HG03135 (cell line): ENCODE measurements around the gene CHST12.

Source experiments
- ATAC-seq: cut with Tn5 transposase; IDR thresholded peaks from one replicate; pipeline ENCODE4 v1.9.1; 2021; ENCODE audit warnings: mild to moderate bottlenecking, moderate library complexity; ENCODE audit not compliant: unreplicated experiment

The CHST12 gene

GRCh38 chr7:2433713-2434550, 30.5 kb downstream of the CHST12 start:
- ATAC-seq, result no peak

- ATAC-seq, result no peak
Measured at GRCh38 chr7:2435146-2435545, 31.7 kb downstream of the CHST12 start.

- ATAC-seq, result no peak
Measured at GRCh38 chr7:2436341-2437104, 33.1 kb downstream of the CHST12 start.

GRCh38 chr7:2437136-2437535, 33.7 kb downstream of the CHST12 start:
- ATAC-seq, result no peak

GRCh38 chr7:2437537-2438148, 34.2 kb downstream of the CHST12 start:
- no peak for ATAC-seq

GRCh38 chr7:2438186-2438585, 34.8 kb downstream of the CHST12 start:
- no peak for ATAC-seq

- no peak for ATAC-seq
Measured at GRCh38 chr7:2438775-2439174, 35.4 kb downstream of the CHST12 start.

- ATAC-seq, result no peak
Measured at GRCh38 chr7:2440608-2441245, 37.3 kb downstream of the CHST12 start.

GRCh38 chr7:2441430-2442058, 38.1 kb downstream of the CHST12 start:
- ATAC-seq, result no peak

- no peak for ATAC-seq
Measured at GRCh38 chr7:2443491-2443890, 40.1 kb downstream of the CHST12 start.

GRCh38 chr7:2444476-2444875, 41.1 kb downstream of the CHST12 start:
- no peak for ATAC-seq

GRCh38 chr7:2445047-2445446, 41.6 kb downstream of the CHST12 start:
- no peak for ATAC-seq

GRCh38 chr7:2445898-2446555, 42.6 kb downstream of the CHST12 start:
- no peak for ATAC-seq

- no peak for ATAC-seq
Measured at GRCh38 chr7:2446676-2447075, 43.3 kb downstream of the CHST12 start.

GRCh38 chr7:2450198-2451107, 47.0 kb downstream of the CHST12 start:
- no peak for ATAC-seq

GRCh38 chr7:2451171-2452073, 48.0 kb downstream of the CHST12 start:
- peak; percentile 78 for ATAC-seq

GRCh38 chr7:2452074-2452507, 48.7 kb downstream of the CHST12 start:
- ATAC-seq, result peak; percentile 37

- no peak for ATAC-seq
Measured at GRCh38 chr7:2452643-2453270, 49.3 kb downstream of the CHST12 start.
